Omental fat pad (tissue), 4 donors: Measurements from ENCODE around the gene BTRC. TPM values are rescaled to one million over a fixed set of nuclear protein-coding genes. Genes with fewer than 3 reads are reported as not detected.

Source experiments
- ATAC-seq: fragments of 150-250 bp; one replicate; pipeline ENCODE4 v1.9.1; 2016; ENCODE audit warnings: mild to moderate bottlenecking, moderate library complexity; ENCODE audit not compliant: low FRiP score
- DNase-seq: peaks from one replicate; pipeline ENCODE4 v3.0.0-alpha.2; 2019; ENCODE audit warnings: low spot score
- total RNA-seq, 4 donors: library from RNA; depleted of rRNA; stranded (reverse); fragments of >200 nt; gene quantifications; one replicate each; pipeline ENCODE4 v1.1.0, GENCODE V29; 2016
- TF ChIP-seq, protein P1 (sequence below), 3 donors: fragments of 450-650 bp; IDR thresholded peaks; one replicate each; pipeline ENCODE4 v1.5.1; 2016 to 2017; ENCODE audit warnings: antibody characterized with exemption in 3 of 3, mild to moderate bottlenecking in 3 of 3, moderate library complexity in 2 of 3

Gene BTRC
- total RNA-seq, 4 donors from 2014 or later, result 9.2 to 14.4 (median 14.0) TPM

DNA sequence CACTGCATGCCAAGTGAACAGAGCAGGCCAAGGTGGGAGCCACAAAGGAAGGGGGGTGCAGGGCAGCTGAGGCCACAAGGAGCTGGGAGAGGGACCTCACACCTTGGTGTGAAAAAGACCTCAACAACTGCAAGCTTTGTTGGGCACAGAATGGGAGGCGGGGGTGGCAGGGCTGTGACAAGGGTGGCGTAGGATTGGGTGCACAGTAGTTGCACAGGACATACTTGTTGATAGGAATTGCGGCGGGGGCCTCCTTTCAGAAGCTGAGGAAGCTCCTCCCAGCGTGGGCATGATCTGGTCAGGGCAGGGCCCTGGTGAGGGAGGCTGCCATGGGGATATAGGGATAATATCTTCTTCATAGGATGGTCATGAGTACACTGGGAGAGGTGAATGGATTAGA lies 208.3 kb downstream of the BTRC start:
- DNase-seq (no peak), ATAC-seq (no peak)
- TF ChIP-seq, protein P1, sequence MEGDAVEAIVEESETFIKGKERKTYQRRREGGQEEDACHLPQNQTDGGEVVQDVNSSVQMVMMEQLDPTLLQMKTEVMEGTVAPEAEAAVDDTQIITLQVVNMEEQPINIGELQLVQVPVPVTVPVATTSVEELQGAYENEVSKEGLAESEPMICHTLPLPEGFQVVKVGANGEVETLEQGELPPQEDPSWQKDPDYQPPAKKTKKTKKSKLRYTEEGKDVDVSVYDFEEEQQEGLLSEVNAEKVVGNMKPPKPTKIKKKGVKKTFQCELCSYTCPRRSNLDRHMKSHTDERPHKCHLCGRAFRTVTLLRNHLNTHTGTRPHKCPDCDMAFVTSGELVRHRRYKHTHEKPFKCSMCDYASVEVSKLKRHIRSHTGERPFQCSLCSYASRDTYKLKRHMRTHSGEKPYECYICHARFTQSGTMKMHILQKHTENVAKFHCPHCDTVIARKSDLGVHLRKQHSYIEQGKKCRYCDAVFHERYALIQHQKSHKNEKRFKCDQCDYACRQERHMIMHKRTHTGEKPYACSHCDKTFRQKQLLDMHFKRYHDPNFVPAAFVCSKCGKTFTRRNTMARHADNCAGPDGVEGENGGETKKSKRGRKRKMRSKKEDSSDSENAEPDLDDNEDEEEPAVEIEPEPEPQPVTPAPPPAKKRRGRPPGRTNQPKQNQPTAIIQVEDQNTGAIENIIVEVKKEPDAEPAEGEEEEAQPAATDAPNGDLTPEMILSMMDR (IDR thresholded peaks at IDR 0.05), result no peak

DNA sequence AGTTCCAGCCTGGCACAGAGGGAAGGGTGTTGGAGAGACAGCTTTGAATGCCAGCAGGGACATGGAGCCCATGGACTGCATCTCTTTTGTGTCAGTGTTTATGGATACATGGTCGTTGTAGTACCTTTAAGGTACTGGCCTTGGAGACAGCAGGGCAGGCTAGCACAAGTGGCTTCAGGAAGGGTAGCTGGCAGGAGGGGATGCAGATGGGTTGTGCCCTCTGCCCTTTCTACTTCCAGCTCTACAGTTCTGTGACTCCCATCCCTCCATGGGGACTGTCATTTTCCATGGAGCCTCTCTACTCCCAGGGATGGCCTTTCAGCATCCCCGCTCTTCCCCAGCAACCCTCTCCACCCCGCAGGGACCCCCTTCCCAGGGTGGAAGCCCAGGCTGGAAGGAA lies 209.0 kb downstream of the BTRC start:
- DNase-seq (peak; percentile 16), ATAC-seq (no peak)
- TF ChIP-seq, protein P1 (IDR thresholded peaks at IDR 0.05), result no peak

DNA sequence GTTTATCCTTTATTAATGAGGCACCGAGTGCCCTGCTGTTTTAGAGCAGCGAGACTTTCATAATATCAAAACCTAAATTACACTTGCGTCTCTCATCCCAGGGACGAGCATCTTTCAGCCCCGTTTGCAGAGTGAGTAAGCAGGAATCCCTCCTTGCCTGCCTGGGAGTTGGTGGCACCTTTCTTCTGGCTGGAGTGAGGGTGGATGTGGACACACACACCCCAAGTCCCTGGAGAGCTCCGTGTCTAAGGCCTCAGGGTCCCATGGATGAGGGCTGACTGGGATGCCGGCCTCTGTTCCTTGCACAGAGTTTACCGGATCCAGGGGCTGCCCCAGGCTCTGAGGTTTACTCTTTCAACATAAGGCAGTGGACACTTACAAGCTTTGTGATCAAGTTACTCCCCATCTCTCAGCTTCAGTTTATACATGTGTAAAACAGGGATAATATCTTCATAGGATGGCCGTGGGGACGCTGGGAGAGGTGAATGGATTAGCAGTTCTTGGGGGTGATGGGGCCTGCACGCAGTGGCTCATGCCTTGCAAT lies 209.6 kb downstream of the BTRC start:
- DNase-seq, result peak; percentile 10
- TF ChIP-seq, protein P1 (IDR thresholded peaks at IDR 0.05), result no peak
- no peak for ATAC-seq

DNA sequence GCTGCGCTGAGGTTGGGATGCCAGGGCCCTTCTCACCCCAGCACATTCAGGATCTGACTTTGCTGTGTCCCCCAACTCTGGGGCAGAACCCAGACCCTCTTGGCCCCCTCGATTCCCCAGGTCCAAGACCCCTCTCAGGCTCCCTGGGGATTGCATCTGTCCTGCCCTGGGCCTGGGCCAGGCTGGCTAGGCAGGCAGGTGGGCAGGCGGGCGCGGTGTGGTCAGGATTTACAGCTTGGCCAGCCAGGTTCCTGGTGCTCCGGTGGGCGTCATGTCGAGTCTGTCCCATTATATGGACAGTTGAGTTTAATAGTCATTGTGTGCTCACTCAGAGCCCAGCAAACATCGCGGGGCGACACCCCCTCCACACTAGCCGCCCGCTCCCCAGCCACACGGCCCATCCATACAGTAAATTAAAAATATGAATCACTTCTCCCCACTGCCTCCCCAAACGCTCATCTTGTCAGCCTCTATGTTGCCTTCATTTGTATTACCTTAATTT lies 210.6 kb downstream of the BTRC start:
- TF ChIP-seq, protein P1 (IDR thresholded peaks at IDR 0.05), result no peak
- DNase-seq (peak; percentile 14), ATAC-seq (no peak)

- ATAC-seq (no peak), DNase-seq (no peak)
- TF ChIP-seq, protein P1 (IDR thresholded peaks at IDR 0.05), result no peak
These were observed 211.5 kb downstream of the BTRC start for GRCh38 chr10:101565370-101565900.

GRCh38 chr10:101565936-101566332 lies 212.0 kb downstream of the BTRC start:
- no peak for DNase-seq
- TF ChIP-seq, protein P1 (IDR thresholded peaks at IDR 0.05), result no peak

More at GRCh38 chr10:101565936-101566332, 212.0 kb downstream of the BTRC start:
- ATAC-seq, result no peak
